ENCODE results near the gene C3AR1. TPM values are rescaled to one million over a fixed set of nuclear protein-coding genes. Genes with fewer than 3 reads are reported as not detected.

Gene C3AR1
- total and polyA plus RNA-seq, 5 donors = 2.4 to 9.6 (median 7.3) TPM

- Histone ChIP-seq H3K27me3 (ENCODE audit: control insufficient read depth, insufficient read depth) (no peaks in the 10 kb centered on the region), H3K4me3 (ENCODE audit: low read length) (no peak overlapping the region), H3K4me1 (ENCODE audit: control insufficient read depth, insufficient read depth, low read length) (no peaks in the 10 kb centered on the region), H3K27ac (ENCODE audit: low read length) (no peak overlapping the region), H3K9me3 (ENCODE audit: control insufficient read depth, low read length) (no peaks in the 10 kb centered on the region)
- DNase-seq (no peak), ATAC-seq (peak; percentile 43 to 79)
- intact Hi-C loops (cut with DNase I) = no loop called here
- WGBS = 66% methylated on average over 4 of the region's 4 CpGs
Observed at GRCh38 chr12:8057839-8058238, 8.3 kb downstream of the C3AR1 start.

GRCh38 chr12:8057306-8057705, 8.9 kb downstream of the C3AR1 start:
- no peaks in the 10 kb centered on the region for H3K27me3 ChIP-seq (ENCODE audit: control insufficient read depth, insufficient read depth)
- no peak overlapping the region for H3K4me3 ChIP-seq (ENCODE audit: low read length)
- ATAC-seq = no peak
- DNase-seq = no peak
- intact Hi-C loops (cut with DNase I) = no loop called here
- H3K9me3 ChIP-seq (ENCODE audit: control insufficient read depth, low read length) = no peaks in the 10 kb centered on the region
- no peaks in the 10 kb centered on the region for H3K4me1 ChIP-seq (ENCODE audit: control insufficient read depth, insufficient read depth, low read length)
- no peak overlapping the region for H3K27ac ChIP-seq (ENCODE audit: low read length)
- WGBS = 60% methylated on average over 2 of the region's 2 CpGs

- Histone ChIP-seq H3K27ac (ENCODE audit: low read length) (no peak overlapping the region), H3K9me3 (ENCODE audit: control insufficient read depth, low read length) (no peaks in the 10 kb centered on the region), H3K27me3 (ENCODE audit: control insufficient read depth, insufficient read depth) (no peaks in the 10 kb centered on the region), H3K4me1 (ENCODE audit: control insufficient read depth, insufficient read depth, low read length) (no peaks in the 10 kb centered on the region), H3K4me3 (ENCODE audit: low read length) (no peak overlapping the region)
- WGBS = 88% methylated on average over 2 of the region's 2 CpGs
- DNase-seq = peak in 1 of 3 donors; percentile 70
- no peak for ATAC-seq
- intact Hi-C loops (cut with DNase I) = no loop called here
Observed at GRCh38 chr12:8054816-8055215, 11.3 kb downstream of the C3AR1 start.

- ATAC-seq (peak; percentile 52 to 62), DNase-seq (peak; percentile 45 to 77 (median 74))
- no peaks in the 10 kb centered on the region for H3K27me3 ChIP-seq (ENCODE audit: control insufficient read depth, insufficient read depth)
- no peaks in the 10 kb centered on the region for H3K9me3 ChIP-seq (ENCODE audit: control insufficient read depth, low read length)
- no peak overlapping the region for H3K4me3 ChIP-seq (ENCODE audit: low read length)
- WGBS = 65% methylated on average over 7 of the region's 7 CpGs
- intact Hi-C loops (cut with DNase I) = no loop called here
- no peak overlapping the region for H3K27ac ChIP-seq (ENCODE audit: low read length)
- no peaks in the 10 kb centered on the region for H3K4me1 ChIP-seq (ENCODE audit: control insufficient read depth, insufficient read depth, low read length)
Observed at GRCh38 chr12:8052679-8053078, 13.5 kb downstream of the C3AR1 start.

GRCh38 chr12:8050600-8051250, 15.4 kb downstream of the C3AR1 start:
- 91% methylated on average over 7 of the region's 7 CpGs for WGBS
- ATAC-seq (no peak), DNase-seq (no peak)
- no peaks in the 10 kb centered on the region for H3K9me3 ChIP-seq (ENCODE audit: control insufficient read depth, low read length)
- H3K27me3 ChIP-seq (ENCODE audit: control insufficient read depth, insufficient read depth) = no peaks in the 10 kb centered on the region
- no peaks in the 10 kb centered on the region for H3K4me1 ChIP-seq (ENCODE audit: control insufficient read depth, insufficient read depth, low read length)
- H3K27ac ChIP-seq (ENCODE audit: low read length) = no peak overlapping the region
- intact Hi-C loops (cut with DNase I) = no loop called here
- H3K4me3 ChIP-seq (ENCODE audit: low read length) = no peak overlapping the region

- Histone ChIP-seq H3K27ac (ENCODE audit: low read length) (no peak overlapping the region), H3K4me3 (ENCODE audit: low read length) (no peak overlapping the region), H3K27me3 (ENCODE audit: control insufficient read depth, insufficient read depth) (no peaks in the 10 kb centered on the region), H3K9me3 (ENCODE audit: control insufficient read depth, low read length) (no peaks in the 10 kb centered on the region), H3K4me1 (ENCODE audit: control insufficient read depth, insufficient read depth, low read length) (no peaks in the 10 kb centered on the region)
- 75% methylated on average over 4 of the region's 4 CpGs for WGBS
- no peak for DNase-seq
- intact Hi-C loops (cut with DNase I) = no loop called here
- no peak for ATAC-seq
Observed at GRCh38 chr12:8048906-8049305, 17.3 kb downstream of the C3AR1 start.

GRCh38 chr12:8047842-8048241, 18.3 kb downstream of the C3AR1 start:
- ATAC-seq (no peak), DNase-seq (no peak)
- no peaks in the 10 kb centered on the region for H3K27me3 ChIP-seq (ENCODE audit: control insufficient read depth, insufficient read depth)
- no peaks in the 10 kb centered on the region for H3K9me3 ChIP-seq (ENCODE audit: control insufficient read depth, low read length)
- H3K4me3 ChIP-seq (ENCODE audit: low read length) = no peak overlapping the region
- intact Hi-C loops (cut with DNase I) = no loop called here
- H3K27ac ChIP-seq (ENCODE audit: low read length) = no peak overlapping the region
- H3K4me1 ChIP-seq (ENCODE audit: control insufficient read depth, insufficient read depth, low read length) = no peaks in the 10 kb centered on the region
- WGBS = 96% methylated on average over 5 of the region's 5 CpGs

GRCh38 chr12:8045952-8046944, 19.9 kb downstream of the C3AR1 start:
- WGBS = 43% methylated on average over 8 of the region's 8 CpGs
- ATAC-seq (peak; percentile 49 to 75), DNase-seq (peak; percentile 75 to 92 (median 88))
- no peak overlapping the region for H3K4me3 ChIP-seq (ENCODE audit: low read length)
- H3K27me3 ChIP-seq (ENCODE audit: control insufficient read depth, insufficient read depth) = no peaks in the 10 kb centered on the region
- intact Hi-C loops (cut with DNase I) = no loop called here
- no peak overlapping the region for H3K27ac ChIP-seq (ENCODE audit: low read length)
- no peaks in the 10 kb centered on the region for H3K4me1 ChIP-seq (ENCODE audit: control insufficient read depth, insufficient read depth, low read length)
- H3K9me3 ChIP-seq (ENCODE audit: control insufficient read depth, low read length) = no peaks in the 10 kb centered on the region

- no peak for DNase-seq
- intact Hi-C loops (cut with DNase I) = loop anchor here in 1 of 4 donors (5.0 kb wide), 1 partner anchor 42 kb away; the partner anchor contains the start of gene NECAP1
Observed at GRCh38 chr12:8040791-8041190, 25.4 kb downstream of the C3AR1 start.

GRCh38 chr12:8038659-8039114, 27.5 kb downstream of the C3AR1 start:
- peak overlapping the region; percentile 84 for H3K27ac ChIP-seq (ENCODE audit: low read length)
- H3K4me1 ChIP-seq (ENCODE audit: control insufficient read depth, insufficient read depth, low read length) = peaks cover 31% of the 10 kb centered on the region
- ATAC-seq (peak; percentile 83 to 92), DNase-seq (peak; percentile 44 to 81 (median 79))
- intact Hi-C loops (cut with DNase I) = no loop called here
- H3K27me3 ChIP-seq (ENCODE audit: control insufficient read depth, insufficient read depth) = no peaks in the 10 kb centered on the region
- H3K9me3 ChIP-seq (ENCODE audit: control insufficient read depth, low read length) = no peaks in the 10 kb centered on the region
- no peak overlapping the region for H3K4me3 ChIP-seq (ENCODE audit: low read length)
- 21% methylated on average over 13 of the region's 13 CpGs for WGBS

More at GRCh38 chr12:8040791-8041190, 25.4 kb downstream of the C3AR1 start:
- no peak overlapping the region for H3K4me3 ChIP-seq (ENCODE audit: low read length)
- H3K27me3 ChIP-seq (ENCODE audit: control insufficient read depth, insufficient read depth) = no peaks in the 10 kb centered on the region
- ATAC-seq = no peak
- peaks cover 21% of the 10 kb centered on the region for H3K4me1 ChIP-seq (ENCODE audit: control insufficient read depth, insufficient read depth, low read length)
- WGBS = 88% methylated on average over 1 of the region's 1 CpG
- H3K27ac ChIP-seq (ENCODE audit: low read length) = no peak overlapping the region
- no peaks in the 10 kb centered on the region for H3K9me3 ChIP-seq (ENCODE audit: control insufficient read depth, low read length)

- DNase-seq = peak in 1 of 3 donors; percentile 42
- H3K27ac ChIP-seq (ENCODE audit: low read length) = peak overlapping the region; percentile 84
- H3K9me3 ChIP-seq (ENCODE audit: control insufficient read depth, low read length) = no peaks in the 10 kb centered on the region
- peaks cover 34% of the 10 kb centered on the region for H3K4me1 ChIP-seq (ENCODE audit: control insufficient read depth, insufficient read depth, low read length)
- no peaks in the 10 kb centered on the region for H3K27me3 ChIP-seq (ENCODE audit: control insufficient read depth, insufficient read depth)
- WGBS = 51% methylated on average over 6 of the region's 6 CpGs
- H3K4me3 ChIP-seq (ENCODE audit: low read length) = no peak overlapping the region
- intact Hi-C loops (cut with DNase I) = no loop called here
- ATAC-seq = no peak
Observed at GRCh38 chr12:8037947-8038346, 28.2 kb downstream of the C3AR1 start.

All from right cardiac atrium (tissue), 5 donors.